ENCODE results near the gene MED26.
"Not testable (repeated sequence)": the region's sequence is repeated elsewhere in the genome, so short reads cannot be mapped to it uniquely, and the experiment has no call there.

Gene MED26

GRCh38 chr19:16651421-16652188 lies 23.6 kb upstream of the MED26 start:
- not testable (repeated sequence) for DNase-seq (ENCODE audit: low read depth in 2 of 2)

- no peak for DNase-seq (ENCODE audit: low read depth in 2 of 2)
Observed at GRCh38 chr19:16650821-16651220, 22.8 kb upstream of the MED26 start.

GRCh38 chr19:16649734-16650133 lies 21.7 kb upstream of the MED26 start:
- no peak for DNase-seq (ENCODE audit: low read depth in 2 of 2)

- no peak for DNase-seq (ENCODE audit: low read depth in 2 of 2)
Observed at GRCh38 chr19:16645140-16645539, 17.1 kb upstream of the MED26 start.

- no peak for DNase-seq (ENCODE audit: low read depth in 2 of 2)
Observed at GRCh38 chr19:16641695-16642094, 13.7 kb upstream of the MED26 start.

GRCh38 chr19:16640951-16641350 lies 12.9 kb upstream of the MED26 start:
- no peak for DNase-seq (ENCODE audit: low read depth in 2 of 2)

GRCh38 chr19:16638666-16639065 lies 10.7 kb upstream of the MED26 start:
- DNase-seq (ENCODE audit: low read depth in 2 of 2), result no peak

GRCh38 chr19:16637535-16637934 lies 9.5 kb upstream of the MED26 start:
- no peak for DNase-seq (ENCODE audit: low read depth in 2 of 2)

GRCh38 chr19:16631465-16631864 lies 3.5 kb upstream of the MED26 start:
- no peak for DNase-seq (ENCODE audit: low read depth in 2 of 2)

- DNase-seq (ENCODE audit: low read depth in 2 of 2), result no peak
Observed at GRCh38 chr19:16628984-16629691, 1.1 kb upstream of the MED26 start.

- DNase-seq (ENCODE audit: low read depth in 2 of 2), result no peak
Observed at GRCh38 chr19:16627928-16628182, 149 bp downstream of the MED26 start.

GRCh38 chr19:16627193-16627927 lies 644 bp downstream of the MED26 start:
- DNase-seq (ENCODE audit: low read depth in 2 of 2), result no peak

GRCh38 chr19:16626796-16627192 lies 1.2 kb downstream of the MED26 start:
- DNase-seq (ENCODE audit: low read depth in 2 of 2), result no peak

GRCh38 chr19:16625163-16625958 lies 2.6 kb downstream of the MED26 start:
- DNase-seq (ENCODE audit: low read depth in 2 of 2), result no peak

- DNase-seq (ENCODE audit: low read depth in 2 of 2), result no peak
Observed at GRCh38 chr19:16624236-16624635, 3.8 kb downstream of the MED26 start.

GRCh38 chr19:16623576-16623975 lies 4.4 kb downstream of the MED26 start:
- no peak for DNase-seq (ENCODE audit: low read depth in 2 of 2)

GRCh38 chr19:16623066-16623465 lies 4.9 kb downstream of the MED26 start:
- DNase-seq (ENCODE audit: low read depth in 2 of 2), result no peak

- no peak for DNase-seq (ENCODE audit: low read depth in 2 of 2)
Observed at GRCh38 chr19:16621165-16621800, 6.7 kb downstream of the MED26 start.

GRCh38 chr19:16620584-16620983 lies 7.4 kb downstream of the MED26 start:
- DNase-seq (ENCODE audit: low read depth in 2 of 2), result no peak

- DNase-seq (ENCODE audit: low read depth in 2 of 2), result no peak
Observed at GRCh38 chr19:16620018-16620417, 8.0 kb downstream of the MED26 start.

- no peak for DNase-seq (ENCODE audit: low read depth in 2 of 2)
Observed at GRCh38 chr19:16619457-16619856, 8.5 kb downstream of the MED26 start.

- DNase-seq (ENCODE audit: low read depth in 2 of 2), result no peak
Observed at GRCh38 chr19:16618248-16618647, 9.8 kb downstream of the MED26 start.
